ENCODE results near the gene RTBDN.
A peak's percentile ranks its signal among the peaks of the same experiment; 100 is the strongest.

RTBDN gene

GRCh38 chr19:12788042-12788681, 46.2 kb downstream of the RTBDN start:
- peak overlapping the region; percentile 91; the same call in 1 of the 2 replicates for H3K27ac ChIP-seq
- TF ChIP-seq, protein P1, sequence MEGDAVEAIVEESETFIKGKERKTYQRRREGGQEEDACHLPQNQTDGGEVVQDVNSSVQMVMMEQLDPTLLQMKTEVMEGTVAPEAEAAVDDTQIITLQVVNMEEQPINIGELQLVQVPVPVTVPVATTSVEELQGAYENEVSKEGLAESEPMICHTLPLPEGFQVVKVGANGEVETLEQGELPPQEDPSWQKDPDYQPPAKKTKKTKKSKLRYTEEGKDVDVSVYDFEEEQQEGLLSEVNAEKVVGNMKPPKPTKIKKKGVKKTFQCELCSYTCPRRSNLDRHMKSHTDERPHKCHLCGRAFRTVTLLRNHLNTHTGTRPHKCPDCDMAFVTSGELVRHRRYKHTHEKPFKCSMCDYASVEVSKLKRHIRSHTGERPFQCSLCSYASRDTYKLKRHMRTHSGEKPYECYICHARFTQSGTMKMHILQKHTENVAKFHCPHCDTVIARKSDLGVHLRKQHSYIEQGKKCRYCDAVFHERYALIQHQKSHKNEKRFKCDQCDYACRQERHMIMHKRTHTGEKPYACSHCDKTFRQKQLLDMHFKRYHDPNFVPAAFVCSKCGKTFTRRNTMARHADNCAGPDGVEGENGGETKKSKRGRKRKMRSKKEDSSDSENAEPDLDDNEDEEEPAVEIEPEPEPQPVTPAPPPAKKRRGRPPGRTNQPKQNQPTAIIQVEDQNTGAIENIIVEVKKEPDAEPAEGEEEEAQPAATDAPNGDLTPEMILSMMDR (conservative IDR thresholded peaks at IDR 0.05) = no peak

- H3K27ac ChIP-seq = no peak overlapping the region
- TF ChIP-seq, protein P1 (conservative IDR thresholded peaks at IDR 0.05) = no peak
Observed at GRCh38 chr19:12787458-12787857, 46.9 kb downstream of the RTBDN start.

GRCh38 chr19:12786952-12787351, 47.4 kb downstream of the RTBDN start:
- peak overlapping the region; percentile 20; the same call in 1 of the 2 replicates for H3K27ac ChIP-seq
- TF ChIP-seq, protein P1 (conservative IDR thresholded peaks at IDR 0.05) = no peak

- peak overlapping the region; percentile 20; the same call in 1 of the 2 replicates for H3K27ac ChIP-seq
- TF ChIP-seq, protein P1 (conservative IDR thresholded peaks at IDR 0.05) = no peak
Observed at GRCh38 chr19:12786141-12786870, 48.1 kb downstream of the RTBDN start.

GRCh38 chr19:12785431-12786031, 48.8 kb downstream of the RTBDN start:
- peak overlapping the region; percentile 20; the same call in 1 of the 2 replicates for H3K27ac ChIP-seq
- TF ChIP-seq, protein P1 (conservative IDR thresholded peaks at IDR 0.05) = no peak

- no peak overlapping the region; the same call in 1 of the 2 replicates for H3K27ac ChIP-seq
- TF ChIP-seq, protein P1 (conservative IDR thresholded peaks at IDR 0.05) = no peak
Observed at GRCh38 chr19:12784871-12785430, 49.4 kb downstream of the RTBDN start.

- TF ChIP-seq, protein P1 (conservative IDR thresholded peaks at IDR 0.05) = no peak
- no peak overlapping the region; the same call in 1 of the 2 replicates for H3K27ac ChIP-seq
Observed at GRCh38 chr19:12784394-12784870, 49.9 kb downstream of the RTBDN start.

Measured in VCaP (cell line).